GM13977 (cell line): ENCODE measurements around the gene ZSWIM4.

Source experiments
- DNase-seq: peaks from one replicate; pipeline ENCODE4 v3.0.0; 2012; ENCODE audit warnings: low spot score
- CTCF ChIP-seq: IDR thresholded peaks from 2 replicates; pipeline ENCODE4 v1.5.1; 2012; ENCODE audit warnings: mild to moderate bottlenecking, control low read depth; ENCODE audit not compliant: insufficient read depth; ENCODE audit errors: extremely low read depth, missing control alignments
- in situ Hi-C: fragments of 300-500 bp; cut with MboI; formaldehyde crosslinking; loops from one replicate; pipeline ENCODE4 v1.12.0; 2022; ENCODE audit warnings: low sequenced_read_pairs, low pct_unique_long_range_greater_than_20kb, mixed read lengths, inconsistent platforms; ENCODE audit not compliant: unreplicated experiment

Gene ZSWIM4

GRCh38 chr19:13839130-13839937 lies 44.1 kb downstream of the ZSWIM4 start:
- in situ Hi-C loops: no loop called here
- no peak for TF ChIP-seq CTCF
- peak; percentile 92 for DNase-seq

GRCh38 chr19:13839938-13840304 lies 44.7 kb downstream of the ZSWIM4 start:
- no peak for TF ChIP-seq CTCF
- in situ Hi-C loops: no loop called here
- DNase-seq: no peak

- no peak for DNase-seq
- in situ Hi-C loops: no loop called here
- no peak for TF ChIP-seq CTCF
Observed at GRCh38 chr19:13840305-13841085, 45.3 kb downstream of the ZSWIM4 start.

GRCh38 chr19:13841086-13841961 lies 46.1 kb downstream of the ZSWIM4 start:
- in situ Hi-C loops: no loop called here
- no peak for TF ChIP-seq CTCF
- no peak for DNase-seq

GRCh38 chr19:13841962-13842290 lies 46.7 kb downstream of the ZSWIM4 start:
- no peak for TF ChIP-seq CTCF
- in situ Hi-C loops: no loop called here
- DNase-seq: no peak
